DND-41 (cell line): Measurements from ENCODE around the gene PAN2.
"Not testable (repeated sequence)": the region's sequence is repeated elsewhere in the genome, so short reads cannot be mapped to it uniquely, and the experiment has no call there.

ENCODE experiments used
- ATAC-seq: fragments of 200-7000 bp; cut with Tn5 transposase; 3 replicates; pipeline ENCODE4 v1.9.1; 2021; ENCODE audit warnings: low read depth; ENCODE audit not compliant: insufficient read depth
- DNase-seq: peaks from one replicate; pipeline ENCODE4 v3.0.0-alpha.2; 2020
- H2AFZ ChIP-seq: 2 replicates; pipeline ENCODE4 v1.6.0; 2012; ENCODE audit warnings: low read depth, low read length
- H3K27ac ChIP-seq: 2 replicates; pipeline ENCODE4 v1.5.1; 2012; ENCODE audit warnings: low read length, inconsistent platforms
- H3K27me3 ChIP-seq: fragments of 200-600 bp; sonication (generic); 2 replicates; pipeline ENCODE4 v1.6.0; 2012; ENCODE audit warnings: low read length, mild to moderate bottlenecking, inconsistent platforms; ENCODE audit not compliant: insufficient read depth, poor library complexity
- H3K36me3 ChIP-seq: 2 replicates; pipeline ENCODE4 v1.5.1; 2012; ENCODE audit warnings: low read length, inconsistent platforms; ENCODE audit not compliant: insufficient read depth
- H3K4me1 ChIP-seq: 2 replicates; pipeline ENCODE4 v1.5.1; 2012; ENCODE audit warnings: mild to moderate bottlenecking, low read length; ENCODE audit not compliant: insufficient read depth
- H3K4me2 ChIP-seq: 2 replicates; pipeline ENCODE4 v1.6.0; 2012; ENCODE audit warnings: mild to moderate bottlenecking, moderate library complexity, low read length, inconsistent platforms; ENCODE audit not compliant: insufficient read depth
- H3K4me3 ChIP-seq, 2 experiments: fragments of 200-600 bp in 1 of 2; shearing (Covaris generic) in 1 of 2; 2 replicates each; pipeline ENCODE4 v1.5.1; 2012 to 2016; ENCODE audit warnings: inconsistent platforms in 2 of 2, low read length in 2 of 2, mild to moderate bottlenecking in 2 of 2, low read depth in 1 of 2, moderate library complexity in 1 of 2
- H3K79me2 ChIP-seq: 2 replicates; pipeline ENCODE4 v1.6.0; 2012; ENCODE audit warnings: low read length, inconsistent platforms; ENCODE audit not compliant: insufficient read depth
- H3K9ac ChIP-seq: 2 replicates; pipeline ENCODE4 v1.6.0; 2012; ENCODE audit warnings: low read depth, mild to moderate bottlenecking, inconsistent platforms, low read length, moderate library complexity
- H3K9me3 ChIP-seq: 2 replicates; pipeline ENCODE4 v1.5.1; 2012; ENCODE audit warnings: low read length, moderate library complexity, mild to moderate bottlenecking, inconsistent platforms; ENCODE audit not compliant: insufficient read depth, severe bottlenecking
- H4K20me1 ChIP-seq: 2 replicates; pipeline ENCODE4 v1.6.0; 2012; ENCODE audit warnings: low read length; ENCODE audit not compliant: insufficient read depth
- EZH2 ChIP-seq: IDR thresholded peaks from 3 replicates; pipeline ENCODE4 v1.6.1; 2012; ENCODE audit warnings: borderline replicate concordance, low read depth, mild to moderate bottlenecking, moderate library complexity, low read length, inconsistent platforms; ENCODE audit not compliant: severe bottlenecking
- TF ChIP-seq, protein P1 (sequence below): IDR thresholded peaks from 2 replicates; pipeline ENCODE4 v1.5.1; 2012; ENCODE audit warnings: borderline replicate concordance, low read length, moderate library complexity, mild to moderate bottlenecking; ENCODE audit not compliant: poor library complexity, severe bottlenecking; ENCODE audit errors: extremely low read depth

The PAN2 gene

DNA sequence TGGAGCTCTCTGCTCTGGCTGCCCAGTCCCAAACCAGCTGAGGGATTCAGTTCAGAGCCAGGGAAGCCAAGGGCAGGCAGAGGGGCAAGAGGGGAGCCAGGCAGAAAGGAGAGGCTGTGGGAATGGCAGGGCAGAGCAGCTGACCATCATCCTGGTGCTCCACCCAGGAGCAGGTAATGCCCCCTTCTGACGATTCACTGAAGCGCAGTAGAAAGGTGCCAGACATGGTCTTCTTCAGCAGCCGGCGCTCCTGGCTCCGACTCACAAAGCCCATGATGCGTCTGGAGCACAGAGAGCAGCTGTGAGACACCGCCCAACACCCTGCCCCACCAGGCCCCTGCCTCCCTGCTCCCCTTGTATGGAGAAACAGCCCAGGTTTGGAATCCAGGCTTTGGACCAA lies 12.9 kb upstream of the PAN2 start:
- Histone ChIP-seq H2AFZ (no peak overlapping the region), H3K9me3 (no peaks in the 10 kb centered on the region), H3K4me3 (no peak overlapping the region), H3K9ac (no peak overlapping the region), H3K27ac (no peak overlapping the region), H4K20me1 (no peaks in the 10 kb centered on the region), H3K27me3 (no peaks in the 10 kb centered on the region), H3K4me1 (no peaks in the 10 kb centered on the region), H3K79me2 (no peaks in the 10 kb centered on the region), H3K4me2 (no peak overlapping the region), H3K36me3 (peaks cover 67% of the 10 kb centered on the region)
- ATAC-seq (peak; percentile 29; the same call in 1 of the 3 replicates), DNase-seq (no peak)
- TF ChIP-seq, protein P1, sequence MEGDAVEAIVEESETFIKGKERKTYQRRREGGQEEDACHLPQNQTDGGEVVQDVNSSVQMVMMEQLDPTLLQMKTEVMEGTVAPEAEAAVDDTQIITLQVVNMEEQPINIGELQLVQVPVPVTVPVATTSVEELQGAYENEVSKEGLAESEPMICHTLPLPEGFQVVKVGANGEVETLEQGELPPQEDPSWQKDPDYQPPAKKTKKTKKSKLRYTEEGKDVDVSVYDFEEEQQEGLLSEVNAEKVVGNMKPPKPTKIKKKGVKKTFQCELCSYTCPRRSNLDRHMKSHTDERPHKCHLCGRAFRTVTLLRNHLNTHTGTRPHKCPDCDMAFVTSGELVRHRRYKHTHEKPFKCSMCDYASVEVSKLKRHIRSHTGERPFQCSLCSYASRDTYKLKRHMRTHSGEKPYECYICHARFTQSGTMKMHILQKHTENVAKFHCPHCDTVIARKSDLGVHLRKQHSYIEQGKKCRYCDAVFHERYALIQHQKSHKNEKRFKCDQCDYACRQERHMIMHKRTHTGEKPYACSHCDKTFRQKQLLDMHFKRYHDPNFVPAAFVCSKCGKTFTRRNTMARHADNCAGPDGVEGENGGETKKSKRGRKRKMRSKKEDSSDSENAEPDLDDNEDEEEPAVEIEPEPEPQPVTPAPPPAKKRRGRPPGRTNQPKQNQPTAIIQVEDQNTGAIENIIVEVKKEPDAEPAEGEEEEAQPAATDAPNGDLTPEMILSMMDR: peak; percentile 30
- TF ChIP-seq EZH2: no peak

DNA sequence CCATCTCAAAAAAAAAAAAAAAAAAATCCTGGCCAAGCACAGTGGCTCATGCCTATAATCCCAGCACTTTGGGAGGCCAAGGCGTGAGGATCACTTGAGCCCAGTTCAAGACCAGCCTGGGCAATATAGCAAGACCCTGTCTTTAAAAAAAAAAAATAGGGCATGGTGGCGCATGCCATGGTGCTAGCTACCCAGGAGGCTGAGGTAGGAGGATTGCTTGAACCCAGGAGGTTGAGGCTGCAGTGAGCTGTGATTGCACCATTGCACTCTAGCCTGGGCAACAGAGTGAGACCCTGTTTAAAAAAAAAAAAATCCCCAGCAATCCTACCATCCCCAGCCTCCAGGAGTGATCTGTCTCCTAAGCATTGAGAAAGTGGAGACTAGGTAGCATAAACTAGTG lies 8.5 kb upstream of the PAN2 start:
- not testable (repeated sequence) for DNase-seq, H3K27me3 ChIP-seq, H3K9me3 ChIP-seq, H4K20me1 ChIP-seq, H3K4me3 ChIP-seq, H3K4me2 ChIP-seq, H3K9ac ChIP-seq, H3K27ac ChIP-seq, ATAC-seq, H2AFZ ChIP-seq, H3K4me1 ChIP-seq, H3K79me2 ChIP-seq
- peaks cover 34% of the 10 kb centered on the region for H3K36me3 ChIP-seq

DNA sequence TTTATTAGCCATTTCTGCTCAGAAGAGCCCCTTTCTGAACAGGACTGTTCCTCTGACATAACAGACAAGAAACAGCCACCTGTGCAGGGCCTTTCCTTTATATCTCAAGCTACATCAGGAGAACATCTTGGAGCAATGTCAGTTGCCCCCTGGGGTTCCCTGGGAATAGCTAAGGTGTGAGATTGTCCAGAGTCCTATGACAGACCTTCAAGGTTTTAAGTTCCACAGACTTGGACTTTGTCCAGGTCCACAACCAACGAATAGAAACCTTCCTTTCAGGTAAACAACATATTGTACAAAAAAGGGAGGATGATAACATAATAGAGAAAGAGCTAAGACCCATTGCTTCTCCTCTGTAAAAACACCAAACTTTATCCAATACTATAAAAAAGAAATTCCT lies 7.8 kb upstream of the PAN2 start:
- Histone ChIP-seq H4K20me1 (no peaks in the 10 kb centered on the region), H3K36me3 (peaks cover 28% of the 10 kb centered on the region), H3K4me3 (no peak overlapping the region), H3K4me1 (0 out of 2 replicates have a peak, but pooled peaks cover 4% of the 10 kb centered on the region), H3K9ac (no peak overlapping the region), H3K27ac (no peak overlapping the region), H3K79me2 (no peaks in the 10 kb centered on the region), H2AFZ (no peak overlapping the region), H3K4me2 (no peak overlapping the region), H3K9me3 (no peaks in the 10 kb centered on the region), H3K27me3 (no peaks in the 10 kb centered on the region)
- ATAC-seq (no peak), DNase-seq (no peak)
- TF ChIP-seq EZH2: no peak
- TF ChIP-seq, protein P1: no peak

DNA sequence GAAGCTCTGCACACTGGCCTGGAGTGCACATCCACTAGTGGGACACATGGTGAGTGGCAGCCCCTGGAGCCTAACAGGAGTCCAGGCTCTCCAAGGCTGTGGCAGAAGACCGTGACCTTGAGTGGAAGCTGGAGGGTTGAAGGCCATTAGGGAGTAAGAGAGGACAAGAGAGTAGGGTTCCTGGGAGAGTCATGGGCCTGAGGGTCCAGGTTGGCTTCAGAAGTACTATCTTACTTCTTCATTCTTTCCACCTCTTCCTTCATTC lies 5.3 kb upstream of the PAN2 start:
- Histone ChIP-seq H4K20me1 (no peaks in the 10 kb centered on the region), H3K4me1 (peaks cover 15% of the 10 kb centered on the region), H3K9ac (no peak overlapping the region), H3K27ac (no peak overlapping the region), H3K79me2 (peaks cover 8% of the 10 kb centered on the region), H3K4me3 (no peak overlapping the region), H3K9me3 (no peaks in the 10 kb centered on the region), H3K36me3 (peaks cover 17% of the 10 kb centered on the region), H3K4me2 (no peak overlapping the region), H3K27me3 (no peaks in the 10 kb centered on the region), H2AFZ (no peak overlapping the region)
- TF ChIP-seq, protein P1: no peak
- TF ChIP-seq EZH2: no peak
- DNase-seq: no peak
- no peak for ATAC-seq
